ENCODE measurements around the gene MAEA. TPM values are rescaled to one million over a fixed set of nuclear protein-coding genes. Genes with fewer than 3 reads are reported as not detected.
"Not testable (repeated sequence)": the region's sequence is repeated elsewhere in the genome, so short reads cannot be mapped to it uniquely, and the experiment has no call there.

The MAEA gene
- total RNA-seq, 4 donors from 2014 or later: 66.2 to 140 (median 83.2) TPM

- Histone ChIP-seq H3K27ac (no peak overlapping the region), H3K27me3 (no peaks in the 10 kb centered on the region), H3K36me3 (peaks cover 0 to 87% (median 11%) of the 10 kb centered on the region in 3 donors), H3K9me3 (no peaks in the 10 kb centered on the region), H3K4me3 (no peak overlapping the region), H3K4me1 (peaks cover 0 to 5% (median 0%) of the 10 kb centered on the region in 4 donors)
- WGBS, 2 donors: 72 to 81% methylated on average over 23 to 25 of the region's 29 CpGs
- no peak for DNase-seq (ENCODE audit: low spot score in 2 of 2)
- TF ChIP-seq CTCF (IDR thresholded peaks at IDR 0.05) (no peak), EP300 (IDR thresholded peaks at IDR 0.05) (no peak), POLR2A (IDR thresholded peaks at IDR 0.05) (no peak)
Measured at GRCh38 chr4:1370321-1371124, 80.8 kb downstream of the MAEA start.

- DNase-seq (ENCODE audit: low spot score in 2 of 2): no peak
- H3K27ac ChIP-seq: no peak overlapping the region
- peaks cover 0 to 5% (median 0%) of the 10 kb centered on the region in 4 donors for H3K4me1 ChIP-seq
- WGBS, 2 donors: 91 to 94% methylated on average over 27 to 28 of the region's 28 CpGs
- H3K4me3 ChIP-seq: no peak overlapping the region
- H3K36me3 ChIP-seq: peaks cover 0 to 87% (median 14%) of the 10 kb centered on the region in 3 donors
- H3K9me3 ChIP-seq: no peaks in the 10 kb centered on the region
- H3K27me3 ChIP-seq: no peaks in the 10 kb centered on the region
- no peak for TF ChIP-seq CTCF (IDR thresholded peaks at IDR 0.05)
- TF ChIP-seq EP300 (IDR thresholded peaks at IDR 0.05): no peak
- no peak for TF ChIP-seq POLR2A (IDR thresholded peaks at IDR 0.05)
Measured at GRCh38 chr4:1371176-1372165, 81.8 kb downstream of the MAEA start.

GRCh38 chr4:1372576-1372975 is 82.9 kb downstream of the MAEA start:
- WGBS, 2 donors: 89 to 98% methylated on average over 14 to 22 of the region's 22 CpGs
- not testable (repeated sequence) for H3K4me3 ChIP-seq

GRCh38 chr4:1373892-1374705 is 84.4 kb downstream of the MAEA start:
- peaks cover 0 to 90% (median 6%) of the 10 kb centered on the region in 3 donors for H3K36me3 ChIP-seq
- DNase-seq (ENCODE audit: low spot score in 2 of 2): no peak
- 91 to 92% methylated on average over 30 to 42 of the region's 42 CpGs for WGBS, 2 donors

More at GRCh38 chr4:1372576-1372975, 82.9 kb downstream of the MAEA start:
- H3K9me3 ChIP-seq; H3K27me3 ChIP-seq; H3K27ac ChIP-seq; DNase-seq (ENCODE audit: low spot score in 2 of 2); H3K4me1 ChIP-seq: not testable (repeated sequence)
- peaks cover 0 to 87% (median 11%) of the 10 kb centered on the region in 3 donors for H3K36me3 ChIP-seq

More at GRCh38 chr4:1373892-1374705, 84.4 kb downstream of the MAEA start:
- Histone ChIP-seq H3K9me3 (no peaks in the 10 kb centered on the region), H3K4me1 (peaks cover 0 to 5% (median 0%) of the 10 kb centered on the region in 4 donors), H3K4me3 (no peak overlapping the region), H3K27me3 (no peaks in the 10 kb centered on the region), H3K27ac (no peak overlapping the region)
- TF ChIP-seq POLR2A (IDR thresholded peaks at IDR 0.05): no peak
- TF ChIP-seq CTCF (IDR thresholded peaks at IDR 0.05): no peak
- TF ChIP-seq EP300 (IDR thresholded peaks at IDR 0.05): no peak

All from tibial nerve (tissue), 4 donors.